Upper lobe of left lung (tissue), 6 donors: ENCODE results near the gene ATP8B1. TPM values are rescaled to one million over a fixed set of nuclear protein-coding genes. Genes with fewer than 3 reads are reported as not detected.

Source experiments
- ATAC-seq, 2 donors: fragments of 200-7000 bp; cut with Tn5 transposase; one replicate each; pipeline ENCODE4 v1.9.1; 2022; ENCODE audit warnings: mild to moderate bottlenecking in 2 of 2, moderate library complexity in 2 of 2; ENCODE audit not compliant: low FRiP score in 2 of 2
- DNase-seq, 2 donors: peaks; one replicate each; pipeline ENCODE4 v3.0.0-alpha.2; 2019 to 2020
- H3K27ac ChIP-seq, 4 donors: fragments of 200-600 bp; sonication (generic); one replicate each; pipeline ENCODE4 v1.5.1; 2016 to 2019
- H3K27me3 ChIP-seq, 4 donors: fragments of 200-600 bp; sonication (generic); one replicate each; pipeline ENCODE4 v1.5.1; 2017 to 2019
- H3K36me3 ChIP-seq, 4 donors: fragments of 200-600 bp; sonication (generic); one replicate each; pipeline ENCODE4 v1.5.1; 2016 to 2019
- H3K4me1 ChIP-seq, 4 donors: fragments of 200-600 bp; sonication (generic); one replicate each; pipeline ENCODE4 v1.5.1; 2018 to 2019
- H3K4me3 ChIP-seq, 4 donors: fragments of 200-600 bp; sonication (generic); one replicate each; pipeline ENCODE4 v1.5.1; 2017 to 2019; ENCODE audit warnings: mild to moderate bottlenecking in 2 of 4, moderate library complexity in 1 of 4
- H3K9me3 ChIP-seq, 4 donors: fragments of 200-600 bp; sonication (generic); one replicate each; pipeline ENCODE4 v1.5.1; 2018 to 2019
- CTCF ChIP-seq, 6 experiments: fragments of 450-650 bp in 4 of 6; fragments of 200-600 bp in 2 of 6; sonication (generic) in 2 of 6; IDR thresholded peaks; one replicate each; pipeline ENCODE4 v1.5.1; 2016 to 2019; ENCODE audit warnings: antibody characterized with exemption in 6 of 6
- EP300 ChIP-seq, 4 donors: sonication (generic); formaldehyde crosslinking; IDR thresholded peaks; one replicate each; pipeline ENCODE4 v1.5.1; 2017; ENCODE audit warnings: antibody characterized with exemption in 4 of 4, control low read depth in 2 of 4
- POLR2A ChIP-seq, 4 donors: fragments of 450-650 bp; IDR thresholded peaks; one replicate each; pipeline ENCODE4 v1.5.1; 2016 to 2017; ENCODE audit warnings: antibody characterized with exemption in 4 of 4, mild to moderate bottlenecking in 2 of 4
- POLR2AphosphoS5 ChIP-seq, 2 donors: sonication (generic); formaldehyde crosslinking; IDR thresholded peaks; one replicate each; pipeline ENCODE4 v1.5.1; 2017; ENCODE audit warnings: antibody characterized with exemption in 2 of 2
- WGBS, 2 donors: methylation state at CpG; one replicate each; pipeline ENCODE4 v1.1.5; 2017 to 2018; 5-methylcytosine and 5-hydroxymethylcytosine counted together
- total RNA-seq, 6 donors: library from RNA; depleted of rRNA in 4 of 6; stranded (reverse); fragments of >200 nt in 4 of 6; gene quantifications; one replicate each; pipeline versions ENCODE4 v1.1.0 to v1.2.1, GENCODE V29; 2016 to 2021
- donor health status: DM: no; HTN: no; CAD: no; lungs with moderate emphysema.
- donor health status: DM: no; HTN: yes; CAD: no; lungs with severe emphysema.

ATP8B1 gene
- total RNA-seq, 6 donors from 2014 or later, result 19.6 to 36.5 (median 26.0) TPM

GRCh38 chr18:57780706-57781347 is 22.3 kb downstream of the ATP8B1 start:
- Histone ChIP-seq H3K36me3 (no peaks in the 10 kb centered on the region), H3K27ac (peak overlapping the region; percentile 9 to 74 (median 53)), H3K9me3 (no peaks in the 10 kb centered on the region), H3K4me3 (no peak overlapping the region), H3K27me3 (no peaks in the 10 kb centered on the region), H3K4me1 (peaks cover 22 to 49% (median 39%) of the 10 kb centered on the region in 4 donors)
- TF ChIP-seq POLR2A (IDR thresholded peaks at IDR 0.05) (peak in 1 of 4 donors; percentile 15), POLR2AphosphoS5 (IDR thresholded peaks at IDR 0.05) (peak in 1 of 2 donors; percentile 38), CTCF (IDR thresholded peaks at IDR 0.05) (no peak)
- DNase-seq, result no peak
- WGBS, 2 donors, result 13 to 26% methylated on average over 6 of the region's 6 CpGs
- ATAC-seq, result peak; percentile 13 to 72

GRCh38 chr18:57780318-57780705 is 22.8 kb downstream of the ATP8B1 start:
- no peaks in the 10 kb centered on the region for H3K36me3 ChIP-seq
- no peak for DNase-seq
- no peak overlapping the region for H3K4me3 ChIP-seq
- ATAC-seq, result no peak
- H3K9me3 ChIP-seq, result no peaks in the 10 kb centered on the region
- no peaks in the 10 kb centered on the region for H3K27me3 ChIP-seq
- H3K27ac ChIP-seq, result peak overlapping the region; percentile 9 to 74 (median 53)
- peaks cover 22 to 55% (median 41%) of the 10 kb centered on the region in 4 donors for H3K4me1 ChIP-seq
- WGBS, 2 donors, result 6 to 11% methylated on average over 2 of the region's 2 CpGs
- TF ChIP-seq EP300 (IDR thresholded peaks at IDR 0.05), result no peak
- no peak for TF ChIP-seq POLR2A (IDR thresholded peaks at IDR 0.05)

GRCh38 chr18:57776767-57777166 is 26.3 kb downstream of the ATP8B1 start:
- peak in 1 of 2 donors; percentile 78 for ATAC-seq
- 26 to 32% methylated on average over 4 of the region's 4 CpGs for WGBS, 2 donors

GRCh38 chr18:57776354-57776753 is 26.8 kb downstream of the ATP8B1 start:
- Histone ChIP-seq H3K4me1 (peaks cover 24 to 58% (median 40%) of the 10 kb centered on the region in 4 donors), H3K9me3 (no peaks in the 10 kb centered on the region), H3K4me3 (no peak overlapping the region), H3K36me3 (no peaks in the 10 kb centered on the region), H3K27me3 (no peaks in the 10 kb centered on the region), H3K27ac (peak overlapping the region in 3 of 4 donors; percentile 34 to 59 (median 46))
- ATAC-seq, result no peak
- DNase-seq, result no peak
- no peak for TF ChIP-seq POLR2AphosphoS5 (IDR thresholded peaks at IDR 0.05)
- no peak for TF ChIP-seq EP300 (IDR thresholded peaks at IDR 0.05)
- TF ChIP-seq POLR2A (IDR thresholded peaks at IDR 0.05), result no peak
- no peak for TF ChIP-seq CTCF (IDR thresholded peaks at IDR 0.05)
- 86 to 88% methylated on average over 3 of the region's 3 CpGs for WGBS, 2 donors

More at GRCh38 chr18:57776767-57777166, 26.3 kb downstream of the ATP8B1 start:
- H3K4me1 ChIP-seq, result peaks cover 23 to 58% (median 39%) of the 10 kb centered on the region in 4 donors
- TF ChIP-seq POLR2A (IDR thresholded peaks at IDR 0.05), result no peak
- no peak for TF ChIP-seq CTCF (IDR thresholded peaks at IDR 0.05)
- TF ChIP-seq POLR2AphosphoS5 (IDR thresholded peaks at IDR 0.05), result no peak
- H3K36me3 ChIP-seq, result no peaks in the 10 kb centered on the region
- no peak for DNase-seq
- H3K9me3 ChIP-seq, result no peaks in the 10 kb centered on the region
- H3K27ac ChIP-seq, result peak overlapping the region in 1 of 4 donors; percentile 46
- no peaks in the 10 kb centered on the region for H3K27me3 ChIP-seq
- no peak overlapping the region for H3K4me3 ChIP-seq

GRCh38 chr18:57775937-57776336 is 27.2 kb downstream of the ATP8B1 start:
- Histone ChIP-seq H3K27me3 (no peaks in the 10 kb centered on the region), H3K36me3 (no peaks in the 10 kb centered on the region), H3K27ac (peak overlapping the region in 3 of 4 donors; percentile 34 to 59 (median 46)), H3K4me1 (peaks cover 24 to 58% (median 40%) of the 10 kb centered on the region in 4 donors), H3K4me3 (no peak overlapping the region), H3K9me3 (no peaks in the 10 kb centered on the region)
- TF ChIP-seq CTCF (IDR thresholded peaks at IDR 0.05) (no peak), POLR2A (IDR thresholded peaks at IDR 0.05) (no peak), EP300 (IDR thresholded peaks at IDR 0.05) (no peak), POLR2AphosphoS5 (IDR thresholded peaks at IDR 0.05) (no peak)
- WGBS, 2 donors, result 56 to 73% methylated on average over 3 of the region's 3 CpGs
- DNase-seq (no peak), ATAC-seq (no peak)
